Kidney (tissue), 14 donors: ENCODE results near the gene GLI1. TPM values are rescaled to one million over a fixed set of nuclear protein-coding genes. Genes with fewer than 3 reads are reported as not detected.

Experiments
- DNase-seq, 5 donors: peaks; one replicate each; pipeline ENCODE4 v3.0.0-alpha.2; 2013 to 2020
- FAIRE-seq: peaks from 2 replicates; lab custom pipeline; 2012; peaks lifted over from hg19 to GRCh38; lab: Jason Lieb, UNC
- H3K27ac ChIP-seq, 2 donors: one replicate each; pipeline ENCODE4 v1.7.0; 2013; ENCODE audit warnings: low read depth in 2 of 2, low read length in 2 of 2, inconsistent platforms in 1 of 2
- H3K27me3 ChIP-seq: one replicate; pipeline ENCODE4 v1.7.1; 2013; ENCODE audit warnings: low read length, inconsistent platforms; ENCODE audit not compliant: control insufficient read depth, insufficient read depth
- H3K36me3 ChIP-seq, 3 donors: one replicate each; pipeline versions ENCODE4 v1.7.0 to v1.7.1; 2013; ENCODE audit warnings: low read length in 3 of 3, control low read depth in 1 of 3, inconsistent platforms in 1 of 3; ENCODE audit not compliant: insufficient read depth in 3 of 3, control insufficient read depth in 2 of 3
- H3K4me1 ChIP-seq, 3 donors: one replicate each; pipeline versions ENCODE4 v1.7.0 to v1.7.1; 2013; ENCODE audit warnings: low read length in 3 of 3, inconsistent platforms in 1 of 3, low read depth in 1 of 3; ENCODE audit not compliant: control insufficient read depth in 2 of 3, insufficient read depth in 2 of 3
- H3K4me3 ChIP-seq, 3 donors: one replicate each; pipeline versions ENCODE4 v1.7.0 to v1.8.1; 2013; ENCODE audit warnings: low read length in 3 of 3, control low read depth in 1 of 3, inconsistent platforms in 1 of 3
- H3K9ac ChIP-seq, 3 donors: one replicate each; pipeline versions ENCODE4 v1.7.0 to v1.7.1; 2013; ENCODE audit warnings: low read length in 3 of 3, control low read depth in 1 of 3, inconsistent platforms in 1 of 3
- H3K9me3 ChIP-seq, 3 donors: one replicate each; pipeline versions ENCODE4 v1.7.0 to v1.7.1; 2013; ENCODE audit warnings: low read length in 3 of 3, control low read depth in 1 of 3, inconsistent platforms in 1 of 3; ENCODE audit not compliant: control insufficient read depth in 2 of 3, insufficient read depth in 1 of 3
- CTCF ChIP-seq: IDR thresholded peaks from 3 replicates; pipeline ENCODE4 v1.5.1; 2012; ENCODE audit warnings: mild to moderate bottlenecking, moderate library complexity, borderline replicate concordance; ENCODE audit not compliant: insufficient read depth; ENCODE audit errors: extremely low read depth
- intact Hi-C: fragments of 100-400 bp; cut with DNase I; formaldehyde crosslinking; loops from one replicate; pipeline ENCODE4 v1.11.1; 2022
- polyA plus RNA-seq: library from polyadenylated mRNA; stranded (reverse); fragments of 350-450 nt; fragmentation: Illumina TruSeq; extraction: RNeasy Lipid Tissue Mini Kit (QIAGEN cat#74804); gene quantifications from one replicate; pipeline ENCODE4 v1.2.3, GENCODE V29; 2014; ENCODE audit warnings: low read depth, low replicate concordance; ENCODE audit not compliant: insufficient read depth
- total RNA-seq: library from RNA; stranded (reverse); fragmentation: NEBNext Ultra II Directional; extraction: Animal tissue kit (Norgen Biotek cat#: 25700); gene quantifications from one replicate; pipeline ENCODE4 v1.2.1, GENCODE V29; 2021
- donor health status: control.
- donor health status: control.
- donor health status: control.
- donor health status: control.
- donor health status: control.
- donor health status: DM: yes; HTN: yes; CAD: no.
- donor health status: Normal renal cell carcinoma (clear cell type).

GLI1 gene
- total and polyA plus RNA-seq, 2 donors from 2014 or later = 1.4 to 2.8 TPM

- intact Hi-C loops = no loop called here
- Histone ChIP-seq H3K9me3 (no peaks in the 10 kb centered on the region), H3K36me3 (no peaks in the 10 kb centered on the region), H3K27me3 (no peaks in the 10 kb centered on the region), H3K4me1 (peaks cover 0 to 2% (median 0%) of the 10 kb centered on the region in 3 donors), H3K9ac (no peak overlapping the region), H3K4me3 (no peak overlapping the region), H3K27ac (no peak overlapping the region)
- FAIRE-seq (no peak), DNase-seq (no peak)
- TF ChIP-seq CTCF = no peak
Measured at GRCh38 chr12:57416039-57416996, 43.3 kb upstream of the GLI1 start.

- Histone ChIP-seq H3K4me3 (no peak overlapping the region), H3K27me3 (no peaks in the 10 kb centered on the region), H3K36me3 (no peaks in the 10 kb centered on the region), H3K9me3 (no peaks in the 10 kb centered on the region), H3K4me1 (peaks cover 0 to 2% (median 0%) of the 10 kb centered on the region in 3 donors), H3K27ac (no peak overlapping the region), H3K9ac (no peak overlapping the region)
- intact Hi-C loops = no loop called here
- TF ChIP-seq CTCF = no peak
- FAIRE-seq (no peak), DNase-seq (no peak)
Measured at GRCh38 chr12:57418255-57418654, 41.3 kb upstream of the GLI1 start.

DNA sequence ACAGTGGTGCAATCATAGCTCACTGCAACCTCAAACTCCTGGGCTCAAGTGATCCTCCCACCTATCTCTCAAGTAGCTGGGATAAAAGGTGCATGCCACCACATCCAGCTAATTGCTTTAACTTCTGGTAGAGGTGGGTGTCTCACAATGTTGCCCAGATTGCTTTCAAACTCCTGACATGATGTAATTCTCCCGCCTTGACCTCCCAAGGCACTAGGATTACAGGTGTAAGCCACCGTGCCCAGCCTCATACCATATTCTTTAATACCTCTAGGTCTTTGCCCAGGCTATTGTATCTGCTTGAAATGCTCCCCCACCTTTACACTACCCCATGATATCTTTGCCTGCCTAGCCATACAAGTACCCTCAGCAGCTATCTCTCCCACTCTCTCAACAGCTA lies 40.1 kb upstream of the GLI1 start:
- no peaks in the 10 kb centered on the region for H3K9me3 ChIP-seq
- intact Hi-C loops = no loop called here
- no peak for TF ChIP-seq CTCF
- no peak overlapping the region for H3K4me3 ChIP-seq
- H3K27ac ChIP-seq = no peak overlapping the region
- H3K36me3 ChIP-seq = peaks cover 0 to under 1% (median 0%) of the 10 kb centered on the region in 3 donors
- no peaks in the 10 kb centered on the region for H3K27me3 ChIP-seq
- H3K4me1 ChIP-seq = peaks cover 0 to 2% (median 0%) of the 10 kb centered on the region in 3 donors
- DNase-seq = no peak
- no peak for FAIRE-seq
- no peak overlapping the region for H3K9ac ChIP-seq
